HUES48 (cell line): ENCODE results near the gene MYO5A.

Experiments used
- H3K27ac ChIP-seq: one replicate; pipeline ENCODE4 v1.7.0; 2013; ENCODE audit warnings: low read depth, low read length, inconsistent platforms
- H3K27me3 ChIP-seq: 2 replicates; pipeline ENCODE4 v1.6.1; 2013; ENCODE audit warnings: mild to moderate bottlenecking, low read length; ENCODE audit not compliant: control insufficient read depth, insufficient read depth
- H3K36me3 ChIP-seq: 2 replicates; pipeline ENCODE4 v1.6.1; 2013; ENCODE audit warnings: low read length; ENCODE audit not compliant: control insufficient read depth, insufficient read depth
- H3K4me1 ChIP-seq: 2 replicates; pipeline ENCODE4 v1.6.1; 2013; ENCODE audit warnings: mild to moderate bottlenecking, low read length; ENCODE audit not compliant: control insufficient read depth, insufficient read depth
- H3K4me3 ChIP-seq: 2 replicates; pipeline ENCODE4 v1.5.1; 2013; ENCODE audit warnings: mild to moderate bottlenecking, low read depth, low read length
- H3K9ac ChIP-seq: 2 replicates; pipeline ENCODE4 v1.6.1; 2013; ENCODE audit warnings: mild to moderate bottlenecking, low read depth, low read length, moderate library complexity
- H3K9me3 ChIP-seq: 2 replicates; pipeline ENCODE4 v1.6.1; 2013; ENCODE audit warnings: low read length; ENCODE audit not compliant: control insufficient read depth, insufficient read depth

The MYO5A gene

GRCh38 chr15:52348056-52348745, 180.5 kb downstream of the MYO5A start:
- Histone ChIP-seq H3K27ac (no peak overlapping the region), H3K9ac (no peak overlapping the region), H3K27me3 (no peaks in the 10 kb centered on the region), H3K4me1 (no peaks in the 10 kb centered on the region), H3K9me3 (no peaks in the 10 kb centered on the region), H3K36me3 (peaks cover 12% of the 10 kb centered on the region), H3K4me3 (no peak overlapping the region)

DNA sequence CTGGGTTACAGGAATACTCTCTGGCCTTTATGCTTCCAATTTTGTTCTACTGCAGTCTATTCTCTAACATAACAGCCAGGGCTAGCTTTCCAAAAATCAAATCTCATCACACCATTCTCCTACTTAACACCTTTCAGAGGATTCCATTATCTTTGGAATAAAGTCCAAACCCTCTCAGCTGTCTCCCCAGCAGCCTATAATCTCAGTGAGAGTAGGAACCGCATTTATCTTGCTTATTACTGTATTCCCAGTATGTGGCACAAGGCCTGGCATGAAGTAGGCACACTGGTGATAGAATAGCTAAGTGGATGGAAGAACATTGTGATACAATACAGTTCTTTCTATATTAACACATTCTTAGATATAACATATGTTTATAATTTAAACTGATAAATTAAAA, 184.1 kb downstream of the MYO5A start:
- Histone ChIP-seq H3K4me3 (no peak overlapping the region), H3K9me3 (no peaks in the 10 kb centered on the region), H3K27ac (no peak overlapping the region), H3K36me3 (no peaks in the 10 kb centered on the region), H3K27me3 (no peaks in the 10 kb centered on the region), H3K9ac (no peak overlapping the region), H3K4me1 (peaks cover 15% of the 10 kb centered on the region)

GRCh38 chr15:52343831-52344230, 184.8 kb downstream of the MYO5A start:
- Histone ChIP-seq H3K27me3 (no peaks in the 10 kb centered on the region), H3K36me3 (no peaks in the 10 kb centered on the region), H3K4me3 (no peak overlapping the region), H3K4me1 (peaks cover 19% of the 10 kb centered on the region), H3K9me3 (no peaks in the 10 kb centered on the region), H3K9ac (no peak overlapping the region), H3K27ac (no peak overlapping the region)

GRCh38 chr15:52340093-52340492, 188.6 kb downstream of the MYO5A start:
- no peaks in the 10 kb centered on the region for H3K9me3 ChIP-seq
- H3K4me1 ChIP-seq, result peaks cover 45% of the 10 kb centered on the region
- H3K27ac ChIP-seq, result no peak overlapping the region

DNA sequence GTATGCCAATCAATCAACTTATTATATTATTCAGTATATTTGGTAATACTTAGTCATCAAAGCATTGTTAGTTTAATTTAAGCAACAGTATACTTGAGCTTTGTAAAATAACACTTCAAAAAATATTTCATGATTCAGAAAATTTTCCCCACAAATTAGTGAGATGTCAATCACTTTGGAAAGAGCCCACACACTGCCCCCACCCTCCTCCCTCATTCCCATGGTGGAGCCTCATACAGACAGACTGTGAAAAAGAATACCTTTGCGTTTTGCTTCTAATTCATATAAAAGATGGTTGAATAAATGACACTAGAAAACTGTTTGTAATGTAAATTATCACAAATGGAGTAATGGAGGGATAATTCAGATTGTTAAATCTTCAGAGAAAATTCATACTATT, 189.8 kb downstream of the MYO5A start:
- Histone ChIP-seq H3K27me3 (no peaks in the 10 kb centered on the region), H3K4me1 (peaks cover 45% of the 10 kb centered on the region), H3K36me3 (peaks cover 7% of the 10 kb centered on the region; the same call in 1 of the 2 replicates), H3K4me3 (no peak overlapping the region), H3K9me3 (no peaks in the 10 kb centered on the region), H3K27ac (no peak overlapping the region), H3K9ac (no peak overlapping the region)

More at GRCh38 chr15:52340093-52340492, 188.6 kb downstream of the MYO5A start:
- H3K9ac ChIP-seq, result 0 out of 2 replicates have a peak overlapping the region, but pooled peaks have one; percentile 17
- no peak overlapping the region for H3K4me3 ChIP-seq
- H3K27me3 ChIP-seq, result no peaks in the 10 kb centered on the region
- no peaks in the 10 kb centered on the region for H3K36me3 ChIP-seq

GRCh38 chr15:52338058-52338457, 190.6 kb downstream of the MYO5A start:
- Histone ChIP-seq H3K4me3 (no peak overlapping the region; the same call in 1 of the 2 replicates), H3K27ac (peak overlapping the region; percentile 66), H3K9ac (no peak overlapping the region), H3K9me3 (no peaks in the 10 kb centered on the region), H3K27me3 (no peaks in the 10 kb centered on the region), H3K4me1 (peaks cover 45% of the 10 kb centered on the region), H3K36me3 (peaks cover 7% of the 10 kb centered on the region; the same call in 1 of the 2 replicates)

DNA sequence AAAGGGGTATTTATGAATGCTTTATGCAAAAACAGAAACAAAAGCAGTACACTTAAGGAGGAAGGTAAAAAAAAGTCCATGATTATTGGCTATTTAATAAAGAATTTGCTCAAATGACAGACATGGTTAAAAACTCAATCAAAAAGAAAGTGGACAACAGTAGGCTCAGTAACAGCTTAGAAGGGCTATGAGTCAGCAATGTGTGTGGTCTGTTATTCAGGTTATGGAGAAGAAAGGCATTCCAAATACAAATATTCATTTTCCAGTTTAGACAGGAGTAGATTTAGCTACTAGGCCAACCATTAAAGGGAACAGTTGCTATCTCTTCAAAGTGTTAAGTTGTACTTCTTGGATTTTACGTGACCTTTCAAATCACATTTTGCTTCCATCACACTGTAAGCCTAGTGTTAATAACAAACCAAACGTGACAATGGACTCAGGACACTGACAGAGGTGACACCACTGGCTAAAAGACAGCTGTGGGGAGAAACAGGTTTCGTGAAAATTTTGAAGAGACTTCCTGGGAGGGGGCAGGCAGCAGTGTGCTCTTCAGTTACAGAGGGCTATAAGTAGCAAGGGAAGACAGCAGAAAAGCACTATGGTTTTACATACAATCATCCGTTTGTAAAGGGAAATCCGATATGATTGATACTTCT, 191.4 kb downstream of the MYO5A start:
- peak overlapping the region; percentile 66 for H3K27ac ChIP-seq
- H3K9ac ChIP-seq, result no peak overlapping the region
- H3K4me3 ChIP-seq, result no peak overlapping the region
- H3K27me3 ChIP-seq, result no peaks in the 10 kb centered on the region
- H3K4me1 ChIP-seq, result peaks cover 45% of the 10 kb centered on the region
- peaks cover 7% of the 10 kb centered on the region; the same call in 1 of the 2 replicates for H3K36me3 ChIP-seq
- no peaks in the 10 kb centered on the region for H3K9me3 ChIP-seq

DNA sequence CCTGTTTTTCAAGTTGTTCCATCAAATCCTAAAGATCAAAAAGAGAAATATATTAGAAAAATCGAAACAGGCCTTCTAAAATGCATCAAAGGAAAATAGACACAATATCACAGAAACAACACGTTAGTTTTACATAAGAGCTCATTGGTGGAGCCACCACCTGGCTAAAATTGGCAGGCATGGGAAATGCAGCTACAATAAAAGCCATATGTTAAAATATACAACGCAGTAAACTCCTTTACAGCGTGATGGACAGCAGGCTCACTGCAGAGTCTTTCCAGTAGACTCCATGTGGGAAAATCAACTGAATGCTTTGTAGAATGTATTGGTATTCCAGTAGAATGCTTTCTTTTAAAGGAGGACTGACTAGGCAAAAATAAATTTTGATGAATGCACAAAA, 192.2 kb downstream of the MYO5A start:
- H3K4me1 ChIP-seq, result peaks cover 45% of the 10 kb centered on the region
- no peaks in the 10 kb centered on the region for H3K27me3 ChIP-seq
- H3K9me3 ChIP-seq, result no peaks in the 10 kb centered on the region
- no peak overlapping the region for H3K27ac ChIP-seq
- peaks cover 7% of the 10 kb centered on the region; the same call in 1 of the 2 replicates for H3K36me3 ChIP-seq
- no peak overlapping the region for H3K4me3 ChIP-seq
- H3K9ac ChIP-seq, result no peak overlapping the region

GRCh38 chr15:52334491-52335160, 194.1 kb downstream of the MYO5A start:
- H3K27ac ChIP-seq, result no peak overlapping the region
- H3K4me1 ChIP-seq, result peaks cover 31% of the 10 kb centered on the region
- peaks cover 11% of the 10 kb centered on the region; the same call in 1 of the 2 replicates for H3K36me3 ChIP-seq

DNA sequence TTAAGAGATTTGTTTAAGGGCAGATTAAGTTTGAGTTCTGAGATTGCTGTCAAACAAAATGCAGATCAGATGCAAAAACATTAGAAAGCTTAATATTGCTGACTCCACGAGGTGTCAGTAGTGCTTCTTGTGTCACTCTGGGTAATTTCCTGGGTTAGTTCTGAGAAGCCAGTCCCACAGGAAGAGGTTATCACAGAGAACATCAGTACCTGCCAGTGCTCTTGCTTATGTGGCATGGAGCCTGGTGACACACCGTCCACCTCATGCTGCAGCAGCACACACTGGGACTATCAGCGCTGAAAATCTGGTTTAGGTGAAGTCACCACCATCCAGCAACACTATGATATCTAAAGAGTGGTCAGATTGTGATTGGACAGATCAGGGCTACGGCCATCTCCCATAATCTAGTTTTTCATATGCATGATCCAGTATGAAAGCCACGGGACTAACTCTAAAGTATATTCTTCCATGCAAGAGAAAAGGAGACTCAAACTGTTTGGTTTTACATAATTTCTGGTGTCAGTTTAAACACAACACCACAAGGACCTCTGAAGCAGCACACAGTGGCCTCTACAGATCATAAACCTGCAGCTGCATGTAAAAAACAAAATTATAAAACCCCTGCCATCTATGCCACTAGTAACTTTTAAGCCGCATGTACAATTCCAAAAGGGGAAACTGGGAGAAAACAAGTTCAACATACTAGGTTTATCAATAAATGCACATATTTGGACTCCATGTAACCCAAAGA, 197.0 kb downstream of the MYO5A start:
- peaks cover 4% of the 10 kb centered on the region; the same call in 1 of the 2 replicates for H3K4me1 ChIP-seq
- H3K27ac ChIP-seq, result no peak overlapping the region
- H3K9me3 ChIP-seq, result no peaks in the 10 kb centered on the region
- no peaks in the 10 kb centered on the region for H3K27me3 ChIP-seq
- no peak overlapping the region for H3K9ac ChIP-seq
- peaks cover 21% of the 10 kb centered on the region for H3K36me3 ChIP-seq
- H3K4me3 ChIP-seq, result no peak overlapping the region

More at GRCh38 chr15:52334491-52335160, 194.1 kb downstream of the MYO5A start:
- Histone ChIP-seq H3K27me3 (no peaks in the 10 kb centered on the region), H3K4me3 (no peak overlapping the region), H3K9ac (0 out of 2 replicates have a peak overlapping the region, but pooled peaks have one; percentile 5), H3K9me3 (no peaks in the 10 kb centered on the region)
